NCI-H82 (cell line): ENCODE results near the gene FAH.

ENCODE experiments used
- DNase-seq: peaks from one replicate; lab custom pipeline; 2025; lab: John Stamatoyannopoulos, UW

FAH gene

DNA sequence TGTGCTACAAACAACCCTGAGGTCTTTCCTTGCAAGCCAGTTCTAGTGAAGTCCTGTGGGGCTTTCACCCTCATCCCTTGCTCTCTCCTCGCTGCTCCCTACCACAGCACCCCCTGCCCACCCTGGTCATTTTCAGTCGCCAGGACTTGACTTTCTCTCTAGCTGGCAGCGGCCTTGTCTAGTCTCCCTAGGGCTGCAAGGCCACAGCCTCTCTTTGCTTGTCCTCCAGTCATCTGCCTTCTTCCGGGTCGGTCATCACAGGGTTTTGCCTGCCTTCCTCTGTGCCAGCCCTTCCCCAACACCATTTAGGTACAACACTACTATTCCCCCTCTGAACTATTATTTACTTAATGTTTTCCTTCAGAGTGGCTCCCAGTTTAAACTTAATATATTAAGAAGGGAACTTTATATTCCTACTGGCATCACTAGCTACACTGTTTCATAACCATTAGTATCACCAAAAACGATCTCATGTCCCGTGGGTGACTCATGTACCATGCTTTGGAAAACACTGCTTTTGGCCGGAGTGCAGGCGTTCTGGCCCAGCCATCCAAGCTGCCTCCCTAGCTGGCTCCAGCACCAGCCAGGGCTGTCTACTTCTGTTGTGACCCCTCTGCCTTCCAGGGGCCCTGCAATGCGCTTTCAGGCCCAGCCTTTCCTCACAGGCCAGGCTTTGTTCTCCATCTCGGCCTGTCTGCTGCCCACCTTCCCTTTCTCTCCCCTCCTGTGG is 21.4 kb downstream of the FAH start:
- DNase-seq: no peak

DNA sequence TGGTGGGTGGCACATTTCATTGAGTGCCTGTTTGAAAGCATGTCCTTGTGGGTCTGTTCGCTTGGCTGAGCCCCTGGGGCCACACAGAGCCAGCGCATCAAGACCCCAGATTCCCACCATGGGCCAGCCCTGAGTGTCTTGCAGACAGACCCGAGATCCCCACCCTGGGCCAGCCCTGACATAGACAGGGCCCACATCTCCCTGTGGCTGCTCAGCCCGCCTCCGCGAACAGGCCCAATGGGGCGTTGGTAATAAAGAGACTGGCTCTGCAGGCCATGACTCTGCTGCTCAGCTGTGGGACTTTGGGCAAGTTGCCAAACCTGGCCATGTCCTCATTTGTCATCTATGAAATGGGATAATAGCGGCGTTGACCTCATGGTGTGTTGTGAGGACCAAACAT is 22.6 kb downstream of the FAH start:
- DNase-seq: no peak

DNA sequence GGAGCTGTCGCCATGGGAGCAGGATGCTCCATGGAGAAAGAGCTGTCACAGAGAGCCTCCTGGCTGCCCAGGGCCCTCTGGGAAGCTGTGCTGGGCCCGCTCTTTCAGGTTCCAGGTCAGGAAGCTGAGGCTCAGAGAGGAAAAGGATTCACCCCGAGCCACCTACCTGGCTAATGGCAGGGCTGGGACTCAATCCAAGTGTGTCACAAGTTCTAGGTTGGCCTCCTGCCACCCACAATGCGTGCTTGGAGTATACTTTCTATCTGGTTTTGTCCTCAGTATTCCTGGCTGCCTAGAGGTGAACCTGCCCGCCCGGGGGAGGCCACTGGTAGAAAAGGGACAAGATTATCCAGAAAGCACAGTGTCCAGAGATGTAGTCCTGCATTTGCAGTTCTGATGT is 23.6 kb downstream of the FAH start:
- DNase-seq: no peak

DNA sequence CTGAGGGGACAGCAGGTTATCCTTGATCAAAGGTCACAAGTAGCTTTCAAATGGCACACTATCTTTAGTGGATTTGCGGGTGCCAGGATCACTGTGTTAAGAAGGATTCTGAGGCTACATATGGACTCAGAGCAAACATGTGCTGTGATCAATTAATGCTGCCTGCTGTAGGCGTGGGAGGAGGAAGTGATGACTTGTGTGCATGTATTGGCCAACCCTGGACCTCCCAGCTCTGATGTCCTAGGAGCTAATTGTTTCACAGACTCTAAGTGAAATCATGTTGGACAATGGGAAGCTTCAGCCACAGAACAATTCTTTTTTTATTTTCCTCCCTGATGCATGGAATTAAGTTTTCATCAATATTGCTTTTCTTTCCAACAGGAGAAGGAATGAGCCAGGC is 24.4 kb downstream of the FAH start:
- no peak for DNase-seq

DNA sequence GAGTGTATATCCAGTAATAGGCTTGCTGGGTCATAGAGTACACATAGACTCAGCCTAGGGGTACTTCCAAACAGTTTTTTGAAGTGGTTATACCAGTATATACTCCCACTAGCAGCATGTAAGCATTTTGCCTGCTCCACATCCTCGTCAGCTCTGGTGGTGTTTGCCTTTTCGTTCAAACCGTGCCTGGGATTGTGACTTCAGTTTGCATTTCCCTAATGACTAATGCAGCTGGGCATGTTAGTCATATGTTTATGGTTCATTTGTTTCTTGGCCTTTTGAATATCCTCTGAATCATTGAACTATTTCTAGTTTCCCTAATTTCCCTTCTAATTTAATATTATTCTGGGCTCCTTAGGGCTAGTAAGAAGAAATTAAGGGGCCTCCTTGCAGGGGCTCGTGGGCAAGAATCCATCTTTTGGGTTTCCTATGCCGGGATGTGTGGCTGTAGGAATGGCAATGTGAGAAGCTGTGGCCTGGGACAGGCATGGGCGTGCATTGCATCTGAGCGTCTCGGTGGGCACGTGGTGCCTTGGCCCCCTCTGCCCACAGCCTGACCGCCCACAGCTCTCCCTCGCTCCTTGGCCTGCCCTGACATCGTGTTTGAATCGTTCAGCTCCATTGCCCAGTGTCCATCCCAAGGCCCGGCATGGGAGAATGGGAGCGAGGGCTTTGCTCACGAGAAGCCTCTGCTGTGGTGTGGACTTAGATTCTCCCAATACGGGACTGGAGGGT is 26.4 kb downstream of the FAH start:
- DNase-seq: no peak

DNA sequence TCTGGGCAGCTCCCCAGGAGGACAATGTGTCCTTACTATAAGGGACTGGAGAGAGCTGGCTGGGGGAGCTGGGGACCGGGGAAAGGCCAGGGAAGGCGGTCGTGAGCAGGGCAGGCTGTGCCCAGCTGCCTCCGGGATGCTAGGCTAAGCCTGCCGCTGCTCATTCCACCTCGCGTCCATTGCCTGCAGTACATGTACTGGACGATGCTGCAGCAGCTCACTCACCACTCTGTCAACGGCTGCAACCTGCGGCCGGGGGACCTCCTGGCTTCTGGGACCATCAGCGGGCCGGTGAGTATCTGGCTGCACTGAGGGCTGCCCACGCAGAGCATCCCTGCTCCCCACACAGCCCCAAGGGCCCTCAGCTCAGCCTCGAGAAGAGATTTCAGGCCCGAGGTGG is 27.1 kb downstream of the FAH start:
- no peak for DNase-seq

DNA sequence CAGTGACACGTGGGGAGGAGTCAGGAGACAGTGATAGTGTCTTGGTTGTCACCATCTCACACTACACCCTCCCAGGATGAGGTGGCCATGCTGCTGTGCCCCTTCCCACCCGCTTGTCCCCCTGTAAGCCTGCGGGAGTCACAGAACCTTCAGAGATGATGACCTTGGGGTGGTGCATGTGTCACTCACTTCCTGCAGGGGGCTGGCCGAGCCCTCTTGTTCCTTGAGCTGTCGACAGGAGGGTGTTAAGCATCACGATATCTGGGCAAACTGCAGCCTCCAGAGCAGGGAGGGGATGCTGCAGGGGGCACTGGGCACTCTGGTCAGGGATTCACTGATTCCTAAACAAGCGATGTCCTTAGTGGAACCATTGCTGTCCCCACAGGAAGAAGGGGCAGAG is 27.7 kb downstream of the FAH start:
- no peak for DNase-seq

DNA sequence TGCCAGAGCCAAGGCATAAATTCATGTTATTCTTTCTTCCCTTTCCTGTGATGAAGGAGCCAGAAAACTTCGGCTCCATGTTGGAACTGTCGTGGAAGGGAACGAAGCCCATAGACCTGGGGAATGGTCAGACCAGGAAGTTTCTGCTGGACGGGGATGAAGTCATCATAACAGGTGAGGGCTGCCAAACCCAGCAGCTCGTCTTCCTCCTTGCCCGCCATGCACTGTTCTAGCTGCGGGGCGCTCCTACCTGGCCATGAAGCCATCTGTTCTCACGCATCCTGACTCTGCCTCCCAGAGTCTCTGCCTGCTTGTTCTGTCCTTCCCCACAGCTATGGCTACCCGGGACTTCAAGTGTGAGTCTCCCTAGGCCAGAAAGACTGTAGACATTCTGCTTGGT is 28.2 kb downstream of the FAH start:
- no peak for DNase-seq

DNA sequence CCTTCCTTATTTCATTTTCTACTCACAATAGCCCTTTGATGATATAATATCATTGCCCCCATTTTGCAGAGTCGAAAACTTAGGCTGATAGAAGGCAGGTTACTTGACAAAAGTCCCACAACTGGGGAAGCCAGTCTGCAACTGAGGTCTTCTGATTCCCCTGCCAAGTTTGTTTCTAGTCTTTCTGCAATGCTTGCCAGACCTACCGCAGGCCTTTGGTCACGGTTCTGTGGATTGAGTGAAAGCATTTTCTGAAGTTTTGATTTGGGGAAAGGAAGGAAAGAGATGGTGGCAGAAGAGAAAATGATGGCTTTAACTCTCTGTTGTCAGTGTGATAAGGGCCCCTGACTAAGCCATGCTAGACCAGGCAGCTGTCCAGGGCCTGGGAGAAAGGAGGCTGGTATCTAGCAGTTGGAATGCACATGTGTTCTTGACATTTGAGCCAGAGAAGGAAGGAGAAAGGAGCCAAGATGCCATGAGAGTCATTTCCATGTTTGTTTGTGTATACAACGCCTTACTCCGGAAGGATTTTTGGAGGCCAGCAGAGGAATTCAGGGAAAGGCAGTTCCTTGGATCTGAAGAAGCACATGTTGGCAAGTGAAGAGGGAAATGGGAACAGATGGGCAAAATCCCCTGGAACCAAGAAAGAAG is 29.9 kb downstream of the FAH start:
- DNase-seq: no peak

DNA sequence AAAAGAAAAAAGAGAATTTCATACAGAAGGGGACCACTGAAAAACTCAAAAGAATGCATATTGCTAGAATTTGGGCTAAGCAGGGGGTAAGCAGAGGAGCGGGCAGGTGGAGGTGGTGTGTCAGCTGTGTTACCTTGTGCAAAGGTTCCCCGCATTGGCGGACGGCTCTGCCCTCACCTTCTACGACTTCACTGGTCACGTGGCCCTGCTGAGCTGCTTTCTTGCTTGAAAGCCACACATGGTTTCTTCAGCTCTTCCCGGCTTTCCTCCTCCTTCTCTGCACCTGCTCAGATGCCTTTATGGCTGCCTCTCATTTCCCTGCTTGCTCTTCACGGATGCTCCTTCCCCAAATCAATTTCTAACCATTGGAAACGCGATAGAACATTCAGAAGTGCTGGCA is 30.5 kb downstream of the FAH start:
- no peak for DNase-seq

DNA sequence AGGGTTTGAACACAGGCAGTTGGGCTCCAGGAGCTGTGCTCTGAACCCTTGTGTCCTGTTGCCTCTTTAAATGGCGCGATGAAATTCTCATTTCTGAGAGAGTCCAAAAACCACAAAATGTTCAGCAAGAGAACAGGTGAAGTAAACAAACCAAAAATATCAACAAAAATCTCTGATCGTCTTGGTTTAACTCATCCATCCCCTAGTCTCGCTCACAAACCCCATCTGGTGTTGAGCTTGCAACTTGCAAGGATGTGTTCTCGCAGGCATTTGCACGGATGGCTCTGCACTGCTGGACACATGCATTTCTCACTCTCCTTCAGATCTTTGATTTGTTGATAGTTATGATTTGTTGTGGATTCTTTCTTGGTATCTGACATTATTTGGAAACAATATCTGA is 31.1 kb downstream of the FAH start:
- DNase-seq: peak; percentile 12

DNA sequence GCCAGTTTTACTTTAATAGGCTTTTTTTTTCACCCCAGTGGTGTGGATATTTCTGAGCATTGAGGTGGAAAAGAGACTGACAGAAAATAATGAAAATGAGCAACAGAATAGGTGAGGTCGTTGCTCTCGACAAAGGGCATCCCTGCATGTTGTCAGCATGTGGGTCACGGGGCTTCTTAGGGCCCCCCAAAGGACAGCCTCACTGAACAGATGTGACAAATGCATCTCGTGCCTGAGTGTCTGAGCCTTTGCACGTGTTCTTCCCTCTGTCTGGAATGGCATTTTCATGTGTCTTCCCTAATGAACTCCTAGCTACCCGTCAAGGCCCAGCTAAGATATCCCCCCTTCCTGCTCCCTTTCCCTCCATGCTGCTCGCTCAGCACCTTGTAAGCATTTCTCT is 31.8 kb downstream of the FAH start:
- DNase-seq: no peak

DNA sequence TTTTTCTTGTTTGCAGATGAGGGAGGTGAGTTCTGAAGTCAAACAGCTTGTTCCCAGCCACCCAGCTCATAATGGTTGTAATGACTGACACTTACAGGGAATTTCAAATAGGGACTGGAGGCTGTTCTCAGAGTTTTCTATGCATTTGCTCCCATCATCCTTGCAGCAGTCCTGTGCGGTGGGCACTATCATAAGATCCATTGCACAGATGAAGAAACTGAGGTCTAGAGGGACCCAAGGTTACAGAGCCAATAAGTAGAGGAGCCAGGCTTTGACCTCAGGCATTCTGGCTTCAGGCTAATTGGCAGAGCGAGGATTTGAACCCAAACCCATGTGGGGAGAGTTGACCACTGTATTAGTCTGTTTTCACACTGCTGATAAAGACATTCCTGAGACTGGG is 32.4 kb downstream of the FAH start:
- DNase-seq: no peak

DNA sequence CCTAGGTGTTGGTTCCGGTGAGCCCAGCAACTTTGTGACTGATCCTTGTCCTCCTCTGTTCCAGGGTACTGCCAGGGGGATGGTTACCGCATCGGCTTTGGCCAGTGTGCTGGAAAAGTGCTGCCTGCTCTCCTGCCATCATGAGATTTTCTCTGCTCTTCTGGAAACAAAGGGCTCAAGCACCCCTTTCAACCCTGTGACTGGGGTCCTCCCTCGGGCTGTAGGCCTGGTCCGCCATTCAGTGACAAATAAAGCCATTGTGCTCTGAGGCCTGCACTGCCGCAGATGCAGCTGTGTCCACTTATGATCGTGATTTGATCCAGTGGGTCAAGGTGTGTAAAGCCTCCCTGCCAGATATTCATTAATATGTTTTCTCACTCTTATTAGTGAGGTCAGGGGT is 33.3 kb downstream of the FAH start:
- no peak for DNase-seq

DNA sequence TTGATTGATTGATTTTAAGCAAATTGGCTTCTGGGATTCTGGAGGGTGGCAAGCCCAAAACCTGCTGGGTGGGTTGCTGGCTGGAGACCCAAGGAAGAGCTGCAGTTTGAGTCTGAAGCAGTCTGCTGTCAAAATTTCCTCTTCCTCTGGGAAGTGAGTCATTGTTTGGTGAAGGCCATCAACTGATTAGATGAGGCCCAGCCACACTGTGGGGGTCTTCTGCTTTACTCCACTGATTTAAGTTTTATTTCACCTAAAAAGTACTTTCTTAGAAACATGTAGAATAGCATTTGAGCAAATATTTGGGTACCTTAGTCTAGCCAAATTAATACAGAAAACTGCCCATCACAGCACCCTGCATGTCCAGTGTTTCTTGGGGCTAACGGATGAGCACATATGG is 33.8 kb downstream of the FAH start:
- DNase-seq: no peak

DNA sequence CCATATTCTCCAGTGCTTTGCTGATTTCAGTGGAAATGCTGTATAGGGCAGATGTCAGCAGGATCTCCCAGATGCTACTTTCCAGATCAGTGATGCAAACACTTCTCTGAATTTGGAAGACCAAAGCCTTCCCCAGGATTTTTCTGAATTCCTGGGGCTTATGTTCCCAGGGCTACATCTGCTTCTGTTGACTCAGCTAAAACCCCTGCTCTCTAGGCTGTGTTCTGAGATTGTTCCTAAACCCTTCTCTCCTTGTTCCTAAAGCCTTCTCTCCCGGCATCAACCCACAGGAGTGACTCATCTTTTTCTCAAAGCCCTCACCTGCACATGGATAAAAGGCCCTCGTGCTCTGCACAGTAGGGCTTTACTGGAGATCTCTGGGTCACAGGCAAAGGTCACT is 35.5 kb downstream of the FAH start:
- peak; percentile 82 for DNase-seq

DNA sequence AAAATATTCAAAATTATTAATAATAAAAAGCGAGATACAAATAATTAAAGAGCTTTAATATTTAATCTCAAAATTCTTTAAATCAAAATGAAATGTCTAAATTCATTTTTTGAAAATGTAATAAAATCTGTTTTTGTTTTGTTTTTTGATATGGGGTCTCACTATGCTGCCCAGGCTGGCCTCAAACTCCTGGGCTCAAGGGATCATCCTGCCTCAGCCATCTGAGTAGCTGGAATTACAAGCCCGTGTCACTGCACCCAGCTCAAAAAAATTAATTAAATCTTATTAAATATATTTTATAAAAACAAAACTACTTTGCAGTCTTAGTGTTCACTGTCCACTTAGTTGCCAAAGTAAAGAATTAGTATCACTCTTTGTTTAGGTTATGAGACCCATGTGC is 38.4 kb downstream of the FAH start:
- no peak for DNase-seq

DNA sequence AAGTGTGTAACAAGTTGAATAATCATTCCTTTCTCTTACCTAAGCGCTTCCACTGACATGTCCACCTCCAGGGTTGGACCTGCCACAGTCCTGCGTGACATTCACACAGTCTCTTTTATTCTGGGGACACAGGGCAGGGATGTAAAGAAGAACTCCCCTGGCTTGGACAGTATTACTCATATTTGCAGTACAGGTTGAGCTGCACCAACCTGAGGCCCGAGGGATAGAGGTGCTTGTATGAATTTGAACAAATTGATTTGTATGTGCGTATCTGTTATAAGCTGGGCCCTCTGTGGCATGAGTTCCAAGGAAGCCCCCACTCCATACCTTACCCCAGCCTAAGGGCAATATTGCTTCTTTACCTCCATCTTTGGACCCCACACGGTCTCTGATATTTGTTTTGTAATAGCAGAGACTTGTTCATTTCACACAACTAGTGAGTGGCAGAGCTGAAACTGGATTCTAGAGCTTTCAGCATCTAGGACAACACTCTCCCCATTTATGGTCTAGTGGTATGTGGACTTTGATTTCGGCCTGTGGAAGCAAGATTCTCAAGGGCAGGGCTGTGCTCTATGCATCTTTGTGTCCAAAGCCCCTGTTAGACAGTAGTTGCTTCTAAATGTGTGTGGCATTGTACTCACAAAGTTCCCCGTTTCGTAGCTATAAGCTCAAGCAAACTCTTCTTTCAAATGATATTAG is 39.2 kb downstream of the FAH start:
- DNase-seq: no peak

DNA sequence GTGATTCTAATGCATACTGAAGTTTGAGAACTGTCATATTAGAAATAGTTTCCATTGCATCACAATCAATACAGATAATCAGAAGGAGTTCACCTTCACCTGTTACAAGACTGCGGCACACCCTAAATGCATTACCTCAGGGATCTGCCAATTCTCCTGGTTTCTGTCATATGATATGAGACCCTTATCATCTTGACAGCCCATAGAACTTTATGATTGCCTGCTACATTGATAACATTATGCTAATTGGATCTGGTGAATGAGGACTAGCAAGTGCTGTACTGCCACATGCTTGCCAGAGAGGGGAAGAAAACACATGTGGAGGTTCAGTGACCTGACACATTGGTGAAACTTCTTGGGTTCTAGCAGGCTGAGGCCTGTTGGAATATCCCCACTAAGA is 41.4 kb downstream of the FAH start:
- no peak for DNase-seq

DNA sequence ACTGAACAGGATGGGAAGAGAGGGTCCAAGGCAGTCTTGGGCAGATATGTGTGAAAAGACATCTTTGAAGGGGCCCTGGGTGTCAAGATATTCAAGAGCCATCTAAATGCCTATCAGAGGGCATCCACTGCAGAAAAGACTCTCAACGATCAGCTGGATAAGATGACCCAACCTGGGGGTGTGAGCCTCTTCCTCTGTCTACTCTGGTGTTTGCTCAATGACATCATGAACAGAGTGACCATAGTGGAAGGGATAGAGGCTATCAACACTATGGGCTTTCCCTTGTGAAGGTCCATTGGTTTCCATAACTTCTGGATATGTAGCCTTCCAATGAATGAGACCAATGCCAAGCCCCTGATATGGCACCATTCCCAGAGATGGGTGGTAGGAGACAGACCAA is 42.1 kb downstream of the FAH start:
- DNase-seq: no peak

DNA sequence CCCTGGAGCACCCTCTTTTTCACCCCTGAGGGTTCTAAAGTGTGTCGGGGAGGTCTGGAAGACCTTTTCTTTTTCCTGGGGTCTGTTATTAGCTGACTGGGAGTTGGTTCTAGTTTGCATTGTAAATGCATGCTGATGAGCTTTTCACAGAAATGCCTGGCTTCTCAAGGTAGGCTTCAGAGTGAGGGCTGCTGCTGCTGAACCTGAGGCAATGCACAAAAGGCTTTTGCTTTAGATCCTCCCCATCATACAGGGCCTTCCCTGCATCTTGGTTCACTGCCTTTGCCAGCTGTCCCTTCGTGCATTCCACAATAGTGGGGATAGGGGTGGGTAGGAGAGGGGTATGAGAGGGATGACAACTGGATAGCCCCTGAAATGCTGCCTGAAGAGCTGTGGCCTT is 46.6 kb downstream of the FAH start:
- DNase-seq: no peak

DNA sequence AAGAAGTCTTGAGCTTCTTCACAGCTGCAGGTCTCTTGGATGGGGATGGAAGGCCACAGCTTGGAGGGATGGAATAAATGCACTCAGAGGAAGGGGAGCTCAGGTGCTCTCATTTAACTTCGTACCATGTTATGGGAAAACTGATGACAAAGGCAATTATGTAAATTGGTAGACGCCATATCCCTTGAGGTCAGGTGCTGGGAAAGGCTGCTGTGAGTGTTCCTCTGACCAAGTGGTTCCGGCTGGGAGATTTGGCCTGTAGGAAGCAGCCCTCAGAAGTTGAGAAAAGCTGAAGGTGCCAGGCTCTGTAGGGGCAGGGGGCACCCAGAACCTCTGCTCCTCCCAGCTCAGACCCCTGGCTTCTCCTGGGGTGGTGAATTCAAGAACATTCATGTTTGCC is 47.1 kb downstream of the FAH start:
- DNase-seq: no peak
